Endothelial cell of umbilical vein (primary cell): Measurements from ENCODE around the gene NRXN3. TPM values are rescaled to one million over a fixed set of nuclear protein-coding genes. Genes with fewer than 3 reads are reported as not detected.

ENCODE experiments used
- BruUV-seq: library from RNA; stranded (reverse); fragments of 400-500 nt; replicated peaks from 2 replicates; lab custom pipeline; 2021; lab: Mats Ljungman, UMichigan
- CTCF ChIA-PET: fragments of 300-600, 350-600 bp; sonication (Branson Sonifier 250); formaldehyde crosslinking; loops from one replicate; lab custom pipeline; 2021; ENCODE audit warnings: antibody characterized with exemption, inconsistent platforms; lab: Charles Lee
- POLR2A ChIA-PET: fragments of 300-600, 350-600 bp; sonication (Branson Sonifier 250); formaldehyde crosslinking; loops from one replicate; lab custom pipeline; 2021; ENCODE audit warnings: antibody characterized with exemption, inconsistent platforms; lab: Charles Lee
- DNase-seq: peaks from one replicate; pipeline ENCODE4 v3.0.0-alpha.2; 2011; ENCODE audit warnings: low read depth, low spot score
- FAIRE-seq: peaks from 2 replicates; lab custom pipeline; 2011; peaks lifted over from hg19 to GRCh38; lab: Jason Lieb, UNC
- H2AFZ ChIP-seq: 2 replicates; pipeline ENCODE4 v1.6.0; 2012; ENCODE audit warnings: low read depth, low read length, control low read depth, inconsistent platforms
- H3K27ac ChIP-seq: 2 replicates; pipeline ENCODE4 v1.5.1; 2011; ENCODE audit warnings: low read depth, mild to moderate bottlenecking, control low read depth, low read length, moderate library complexity; ENCODE audit not compliant: insufficient read depth
- H3K27me3 ChIP-seq, 2 experiments: 2 replicates each; pipeline versions ENCODE4 v1.6.0 to v1.6.1; 2011; ENCODE audit warnings: low read length in 2 of 2, mixed read lengths in 1 of 2; ENCODE audit not compliant: control insufficient read depth in 2 of 2, insufficient read depth in 2 of 2
- H3K36me3 ChIP-seq, 2 experiments: 2 replicates in 1 of 2; 3 replicates in 1 of 2; pipeline ENCODE4 v1.5.1; 2011; ENCODE audit warnings: low read length in 2 of 2, mild to moderate bottlenecking in 1 of 2, moderate library complexity in 1 of 2; ENCODE audit not compliant: control insufficient read depth in 2 of 2, insufficient read depth in 2 of 2; ENCODE audit errors: extremely low read depth in 1 of 2
- H3K4me1 ChIP-seq: 3 replicates; pipeline ENCODE4 v1.5.1; 2011; ENCODE audit warnings: mild to moderate bottlenecking, low read length; ENCODE audit not compliant: control insufficient read depth, insufficient read depth; ENCODE audit errors: extremely low read depth
- H3K4me2 ChIP-seq: 2 replicates; pipeline ENCODE4 v1.6.1; 2011; ENCODE audit warnings: low read length, control low read depth, mixed read lengths; ENCODE audit not compliant: insufficient read depth
- H3K4me3 ChIP-seq, 3 experiments: fragments of 200-600 bp in 1 of 3; sonication (generic), shearing (Covaris generic) in 1 of 3; replicated peaks in 1 of 3; 2 replicates each; pipeline ENCODE4 v1.5.1; 2011 to 2016; ENCODE audit warnings: control low read depth in 3 of 3, low read length in 3 of 3, mild to moderate bottlenecking in 2 of 3, inconsistent platforms in 1 of 3, low read depth in 1 of 3, moderate library complexity in 1 of 3; ENCODE audit not compliant: insufficient read depth in 1 of 3
- H3K79me2 ChIP-seq: 2 replicates; pipeline ENCODE4 v1.6.0; 2012; ENCODE audit warnings: low read length, inconsistent platforms; ENCODE audit not compliant: control insufficient read depth, insufficient read depth
- H3K9ac ChIP-seq: replicated peaks from 2 replicates; pipeline ENCODE3; 2011; ENCODE audit warnings: low read length, control low read depth; ENCODE audit not compliant: insufficient read depth; ENCODE audit errors: extremely low read depth
- H3K9me1 ChIP-seq: replicated peaks from 3 replicates; pipeline ENCODE4 v1.6.0; 2011; ENCODE audit warnings: mild to moderate bottlenecking, low read length; ENCODE audit not compliant: control insufficient read depth, insufficient read depth; ENCODE audit errors: extremely low read depth
- H3K9me3 ChIP-seq: replicated peaks from 2 replicates; pipeline ENCODE4 v1.5.1; 2012; ENCODE audit warnings: low read length, inconsistent platforms; ENCODE audit not compliant: control insufficient read depth, insufficient read depth
- H4K20me1 ChIP-seq: replicated peaks from 2 replicates; pipeline ENCODE3; 2011; ENCODE audit warnings: mild to moderate bottlenecking, low read length; ENCODE audit not compliant: control insufficient read depth, insufficient read depth; ENCODE audit errors: extremely low read depth
- CTCF ChIP-seq, 2 donors: IDR thresholded peaks; 1 replicate in 1 of 2; 2 replicates in 1 of 2; pipeline ENCODE4 v1.5.1; 2011; ENCODE audit warnings: low read length in 2 of 2, mild to moderate bottlenecking in 2 of 2, moderate library complexity in 2 of 2, control low read depth in 1 of 2, inconsistent platforms in 1 of 2, low read depth in 1 of 2; ENCODE audit not compliant: insufficient read depth in 1 of 2; ENCODE audit errors: extremely low read depth in 1 of 2
- EZH2 ChIP-seq: IDR thresholded peaks from 2 replicates; pipeline ENCODE4 v1.6.1; 2012; ENCODE audit warnings: borderline replicate concordance, low read depth, mild to moderate bottlenecking, moderate library complexity, low read length, inconsistent platforms; ENCODE audit not compliant: severe bottlenecking
- FOS ChIP-seq: IDR thresholded peaks from 2 replicates; pipeline ENCODE4 v1.6.1; 2011; ENCODE audit warnings: mild to moderate bottlenecking, low read length, moderate library complexity, borderline replicate concordance; ENCODE audit not compliant: insufficient read depth
- GATA2 ChIP-seq: IDR thresholded peaks from 2 replicates; pipeline ENCODE4 v1.7.0; 2011; ENCODE audit warnings: low read depth, mild to moderate bottlenecking, moderate library complexity, mixed read lengths, low read length; ENCODE audit not compliant: insufficient read length, insufficient read depth
- JUN ChIP-seq: IDR thresholded peaks from 2 replicates; pipeline ENCODE4 v1.6.1; 2011; ENCODE audit warnings: borderline replicate concordance, low read depth; ENCODE audit not compliant: insufficient read length, insufficient read depth
- MYC ChIP-seq: IDR thresholded peaks from one replicate; pipeline ENCODE4 v1.6.1; 2011; ENCODE audit warnings: mild to moderate bottlenecking, low read depth, low read length
- POLR2A ChIP-seq: IDR thresholded peaks from 2 replicates; pipeline ENCODE4 v1.6.1; 2012; ENCODE audit warnings: low read depth, mild to moderate bottlenecking, control low read depth, low read length
- POLR2AphosphoS5 ChIP-seq: IDR thresholded peaks from 2 replicates; pipeline ENCODE4 v1.6.1; 2012; ENCODE audit warnings: low read depth, mild to moderate bottlenecking, control low read depth, low read length, moderate library complexity; ENCODE audit not compliant: insufficient read depth
- dilution Hi-C: fragments of 300-500 bp; cut with MboI; formaldehyde crosslinking; loops from one replicate; pipeline ENCODE4 v1.15.0; 2019; ENCODE audit warnings: low sequenced_read_pairs; ENCODE audit not compliant: extremely low pct_ligation_motif_present
- intact Hi-C: fragments of 100-400 bp; cut with micrococcal nuclease; formaldehyde crosslinking; loops from one replicate; pipeline ENCODE4 v1.10.0; 2022
- polyA plus RNA-seq, 4 experiments: library from polyadenylated mRNA; depleted of rRNA in 3 of 4; stranded (reverse) in 3 of 4; unstranded in 1 of 4; fragments of >200 nt; gene quantifications; 2 replicates each; pipeline versions ENCODE4 v1.2.1 to v1.2.3, GENCODE V29; 2011 to 2012; ENCODE audit warnings: missing spikeins in 1 of 4
- total RNA-seq: library from RNA; stranded (reverse); gene quantifications from 2 replicates; pipeline ENCODE4 v1.2.3, GENCODE V29; 2021
- TF ChIP-seq, protein P1 (sequence below): IDR thresholded peaks from 2 replicates; pipeline ENCODE4 v1.6.1; 2011; ENCODE audit not compliant: insufficient read depth, insufficient read length

Gene NRXN3
- total and polyA plus RNA-seq, 2 donors (not counting 3 experiments of a cell fraction or from before 2014, with no cell fraction given): 0.72 to 4.2 TPM

- Histone ChIP-seq H3K4me2 (no peak overlapping the region), H3K4me3 (no peak overlapping the region), H3K9ac (no peak overlapping the region), H3K9me1 (no peaks in the 10 kb centered on the region), H3K27ac (no peak overlapping the region), H3K4me1 (no peaks in the 10 kb centered on the region), H4K20me1 (no peaks in the 10 kb centered on the region), H3K36me3 (no peaks in the 10 kb centered on the region), H3K9me3 (no peaks in the 10 kb centered on the region), H3K79me2 (no peaks in the 10 kb centered on the region), H3K27me3 (no peaks in the 10 kb centered on the region), H2AFZ (no peak overlapping the region)
- intact Hi-C loops (no loop called here), dilution Hi-C loops (no loop called here)
- POLR2A ChIA-PET: no interaction called here
- FAIRE-seq (no peak), DNase-seq (no peak)
- no TSS peak for BruUV-seq
- TF ChIP-seq JUN (no peak), POLR2A (no peak), GATA2 (no peak), MYC (no peak), CTCF (IDR thresholded peaks at IDR 0.05; ENCODE audit: extremely low read depth in 1 of 2, insufficient read depth in 1 of 2, low read depth in 1 of 2, low read length in 2 of 2) (no peak), POLR2AphosphoS5 (no peak), EZH2 (no peak), FOS (no peak)
- TF ChIP-seq, protein P1, sequence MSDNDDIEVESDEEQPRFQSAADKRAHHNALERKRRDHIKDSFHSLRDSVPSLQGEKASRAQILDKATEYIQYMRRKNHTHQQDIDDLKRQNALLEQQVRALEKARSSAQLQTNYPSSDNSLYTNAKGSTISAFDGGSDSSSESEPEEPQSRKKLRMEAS: no peak
- CTCF ChIA-PET: no interaction called here
Observed at GRCh38 chr14:78561074-78561473, 390.9 kb downstream of the NRXN3 start.
